ENCODE data around the gene AGRN. TPM values are rescaled to one million over a fixed set of nuclear protein-coding genes. Genes with fewer than 3 reads are reported as not detected.
A peak's percentile ranks its signal among the peaks of the same experiment; 100 is the strongest.
"Not testable (repeated sequence)": the region's sequence is repeated elsewhere in the genome, so short reads cannot be mapped to it uniquely, and the experiment has no call there.

Gene AGRN
- polyA plus RNA-seq, 3 donors: 188 to 295 (median 282) TPM

DNA sequence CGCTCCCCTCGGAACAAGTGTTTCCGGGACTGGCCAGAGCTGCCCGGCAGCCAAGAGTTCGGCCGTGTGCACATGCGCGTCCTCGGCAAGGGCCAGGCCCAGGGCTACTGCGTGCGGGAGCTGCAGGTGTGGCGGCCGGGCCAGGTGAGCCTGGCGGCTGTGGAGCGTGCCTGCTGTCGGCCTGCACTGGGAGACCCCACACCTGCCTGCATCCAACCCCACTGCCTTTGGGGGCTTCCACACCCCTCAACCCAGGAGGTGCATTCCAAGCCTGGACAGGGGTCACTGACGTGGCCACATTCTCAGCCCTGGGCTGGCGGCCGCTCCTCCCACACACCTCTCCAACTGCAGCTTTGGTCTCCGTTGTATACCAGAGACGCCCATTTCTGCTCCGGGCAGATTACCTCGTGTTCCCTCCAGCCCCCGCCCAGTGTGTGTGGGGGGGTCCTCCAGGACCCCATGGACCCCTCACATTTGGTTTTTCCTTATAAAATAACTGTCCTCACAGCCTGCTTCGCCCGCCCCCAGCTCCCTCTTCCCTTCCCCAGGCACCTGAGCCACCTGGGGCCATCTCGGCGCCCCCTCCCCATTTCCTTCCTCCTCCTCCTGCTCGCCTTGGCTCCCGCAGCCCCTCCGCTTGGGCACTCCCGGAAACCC lies 48.1 kb downstream of the AGRN start:
- no peak for DNase-seq (ENCODE audit: extremely low read depth in 1 of 11, low read depth in 9 of 11, low spot score in 4 of 11)

GRCh38 chr1:1068517-1069055 lies 48.7 kb downstream of the AGRN start:
- DNase-seq (ENCODE audit: extremely low read depth in 1 of 11, low read depth in 9 of 11, low spot score in 4 of 11): no peak

DNA sequence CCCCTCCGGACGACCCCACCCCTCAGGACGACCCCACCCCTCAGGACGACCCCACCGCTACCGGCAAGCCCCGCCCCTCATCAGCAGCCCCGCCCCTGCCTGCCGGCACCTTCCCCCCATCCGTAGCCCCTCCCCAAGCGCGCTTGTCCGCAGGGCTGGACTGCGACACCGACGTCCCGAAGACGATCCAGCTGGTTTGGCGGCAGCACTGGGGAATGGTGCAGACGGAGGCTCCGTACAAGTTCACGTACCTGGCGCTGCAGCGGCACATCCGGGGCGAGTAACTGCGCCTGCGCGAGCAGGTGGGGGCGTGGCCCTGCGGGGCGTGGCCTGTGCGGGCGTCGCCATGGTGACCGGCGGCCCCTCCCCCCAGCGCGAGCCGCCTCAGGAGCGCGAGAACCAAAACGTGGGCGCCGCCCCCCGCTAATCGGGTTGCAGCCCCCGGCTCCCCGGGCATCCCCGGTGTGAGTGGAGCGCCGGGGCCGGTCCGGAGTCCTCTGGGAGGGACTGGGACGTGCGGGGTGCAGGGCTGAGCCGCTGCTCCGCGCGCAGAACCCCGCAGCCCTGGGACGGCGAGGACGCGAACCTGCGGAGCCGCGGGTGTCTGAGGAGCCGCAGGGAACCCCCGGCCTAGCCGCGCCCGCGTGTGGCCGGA lies 49.3 kb downstream of the AGRN start:
- peak in 2 of 11 donors; percentile 51 to 57 for DNase-seq (ENCODE audit: extremely low read depth in 1 of 11, low read depth in 9 of 11, low spot score in 4 of 11)

GRCh38 chr1:1069711-1070676 lies 50.1 kb downstream of the AGRN start:
- DNase-seq (ENCODE audit: extremely low read depth in 1 of 11, low read depth in 9 of 11, low spot score in 4 of 11): no peak

DNA sequence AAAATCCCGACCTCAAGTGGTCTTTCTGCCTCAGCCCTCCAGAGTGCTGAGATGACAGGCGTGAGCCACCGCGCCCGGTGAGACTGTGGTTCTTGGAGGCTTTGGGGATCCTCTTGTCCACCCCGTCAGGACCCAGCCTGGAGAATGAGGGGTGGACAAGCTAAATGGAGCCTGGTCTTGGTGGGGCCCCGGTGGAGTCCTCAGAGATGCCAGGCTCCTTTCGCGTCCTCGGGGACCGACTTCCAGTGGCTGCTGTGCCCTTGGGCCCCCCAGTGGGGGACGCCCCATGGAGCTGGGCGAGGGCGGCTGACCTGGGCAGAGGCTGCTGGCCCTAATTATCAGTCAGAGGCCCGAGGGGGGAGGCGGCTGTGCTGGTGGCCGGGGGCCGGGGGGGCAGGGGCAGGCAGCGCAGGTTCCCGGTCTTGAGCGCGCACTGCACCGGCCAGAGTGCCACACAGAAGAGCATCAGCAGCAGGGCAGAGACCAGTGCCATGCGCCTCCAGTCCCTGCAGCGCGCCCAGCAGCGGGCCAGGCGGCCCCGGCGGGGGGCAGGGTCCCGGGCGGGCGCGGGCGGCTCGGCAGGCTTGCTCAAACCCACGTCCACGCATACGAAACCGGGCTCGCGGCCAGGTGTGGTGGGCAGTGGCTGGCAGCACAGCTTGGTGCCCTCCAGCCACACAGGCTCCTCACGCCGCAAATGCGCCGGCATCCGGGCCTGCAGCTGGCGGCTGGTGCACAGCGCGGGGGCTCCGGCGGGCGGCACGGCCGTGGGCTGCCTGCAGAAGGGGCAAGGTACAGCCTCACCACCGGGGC lies 51.8 kb downstream of the AGRN start:
- no peak for DNase-seq (ENCODE audit: extremely low read depth in 1 of 11, low read depth in 9 of 11, low spot score in 4 of 11)

DNA sequence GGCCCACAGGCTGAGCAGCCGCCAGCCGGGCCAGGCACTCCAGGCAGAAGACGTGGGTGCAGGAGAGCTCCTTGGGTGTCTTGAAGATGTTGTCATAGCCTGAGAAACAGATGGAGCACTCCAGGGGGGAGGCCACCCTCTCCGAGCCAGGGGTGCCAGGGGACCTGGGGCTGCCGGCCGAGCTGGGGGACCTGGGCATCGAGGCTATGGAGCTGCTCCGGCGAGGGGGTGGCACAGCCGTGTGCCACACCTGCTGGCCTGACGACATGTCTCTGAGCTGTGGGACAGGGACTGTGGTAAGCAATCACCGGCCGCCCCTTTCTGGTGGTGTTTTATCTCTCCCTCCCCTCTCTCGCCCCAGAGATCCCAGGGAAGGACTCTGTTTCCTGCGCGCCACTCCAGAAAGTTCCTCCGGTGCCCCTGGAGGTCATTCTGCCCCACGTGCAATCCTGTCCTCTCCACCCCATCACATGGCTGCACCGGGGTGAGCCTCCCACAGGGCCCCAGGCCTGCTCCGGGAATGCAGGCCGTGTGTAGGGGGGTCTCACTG lies 52.5 kb downstream of the AGRN start:
- no peak for DNase-seq (ENCODE audit: extremely low read depth in 1 of 11, low read depth in 9 of 11, low spot score in 4 of 11)

- no peak for DNase-seq (ENCODE audit: extremely low read depth in 1 of 11, low read depth in 9 of 11, low spot score in 4 of 11)
These were observed 53.2 kb downstream of the AGRN start for GRCh38 chr1:1072849-1073742.

DNA sequence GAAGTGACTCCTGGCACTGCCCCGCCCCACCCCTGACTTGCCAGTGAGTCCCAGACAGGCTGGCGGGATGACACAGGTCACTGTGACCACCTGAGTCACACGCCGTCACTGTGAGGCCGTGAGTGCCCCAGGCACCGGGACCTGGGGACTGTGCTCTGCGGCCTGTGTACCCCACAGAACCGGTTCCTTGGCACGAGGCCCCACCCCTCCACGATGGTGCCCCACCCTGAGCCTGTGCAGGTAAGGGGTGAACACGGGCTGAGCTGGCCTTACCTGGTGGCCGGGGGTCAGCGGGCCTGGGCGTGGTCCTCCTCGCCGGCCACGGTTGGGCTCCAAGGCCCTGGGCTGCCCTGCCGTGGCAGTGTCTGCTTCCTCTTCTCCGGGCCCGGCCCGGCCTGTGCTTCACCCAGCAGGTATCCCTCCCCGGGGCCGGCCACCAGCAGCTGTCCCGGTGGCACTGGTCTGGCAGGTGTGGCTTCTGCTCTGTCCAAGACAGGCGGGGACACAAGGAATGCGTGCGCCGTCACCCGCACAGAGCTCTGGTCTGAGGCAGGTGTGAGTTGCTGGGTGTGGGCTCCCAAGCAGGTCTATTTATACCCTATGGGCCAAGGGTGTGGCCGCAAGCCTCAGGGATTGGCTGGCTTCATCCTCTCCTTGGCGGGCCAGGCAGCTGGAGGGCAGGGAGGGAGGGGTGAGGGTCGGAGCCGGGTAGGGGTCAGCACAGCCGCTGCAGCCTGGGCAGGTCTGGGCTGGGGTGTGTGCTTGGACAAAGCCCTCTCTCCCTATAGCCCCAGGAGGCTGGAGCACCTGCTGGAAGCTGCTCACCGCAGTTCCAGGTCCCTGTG lies 54.0 kb downstream of the AGRN start, which contains the start of gene RNF223:
Gene RNF223 (minus strand): TSS at position 564 of the 845 bp plus-strand sequence. CDS start 1,740 bp downstream, outside the sequence.
- DNase-seq (ENCODE audit: extremely low read depth in 1 of 11, low read depth in 9 of 11, low spot score in 4 of 11): no peak

DNA sequence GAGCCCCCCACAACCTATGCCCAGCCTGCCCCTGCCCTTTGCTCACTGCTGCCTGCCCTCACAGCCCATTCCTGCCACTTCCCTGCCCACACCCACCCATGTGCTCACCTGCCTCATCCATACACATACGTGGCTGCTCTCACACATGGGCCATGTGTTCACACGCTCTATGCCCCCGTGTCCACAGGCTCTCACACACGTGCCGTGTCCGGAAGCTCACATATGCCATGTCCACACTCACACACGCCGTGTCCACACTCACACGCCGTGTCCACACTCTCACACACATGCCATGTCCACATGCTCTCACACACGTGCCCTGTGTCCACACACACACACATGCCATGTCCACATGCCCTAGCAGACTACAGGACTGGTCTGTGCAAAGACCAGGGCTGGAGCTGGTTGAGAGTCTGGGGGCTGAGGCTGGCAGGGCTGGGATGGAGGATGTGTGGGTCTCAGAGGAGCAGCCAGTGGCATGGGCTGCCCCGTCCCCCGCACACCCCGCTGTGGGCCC lies 54.8 kb downstream of the AGRN start:
- no peak for DNase-seq (ENCODE audit: extremely low read depth in 1 of 11, low read depth in 9 of 11, low spot score in 4 of 11)

GRCh38 chr1:1075148-1075935 lies 55.4 kb downstream of the AGRN start:
- DNase-seq (ENCODE audit: extremely low read depth in 1 of 11, low read depth in 9 of 11, low spot score in 4 of 11): no peak

GRCh38 chr1:1077396-1077795 lies 57.5 kb downstream of the AGRN start:
- DNase-seq (ENCODE audit: extremely low read depth in 1 of 11, low read depth in 9 of 11, low spot score in 4 of 11): not testable (repeated sequence)

DNA sequence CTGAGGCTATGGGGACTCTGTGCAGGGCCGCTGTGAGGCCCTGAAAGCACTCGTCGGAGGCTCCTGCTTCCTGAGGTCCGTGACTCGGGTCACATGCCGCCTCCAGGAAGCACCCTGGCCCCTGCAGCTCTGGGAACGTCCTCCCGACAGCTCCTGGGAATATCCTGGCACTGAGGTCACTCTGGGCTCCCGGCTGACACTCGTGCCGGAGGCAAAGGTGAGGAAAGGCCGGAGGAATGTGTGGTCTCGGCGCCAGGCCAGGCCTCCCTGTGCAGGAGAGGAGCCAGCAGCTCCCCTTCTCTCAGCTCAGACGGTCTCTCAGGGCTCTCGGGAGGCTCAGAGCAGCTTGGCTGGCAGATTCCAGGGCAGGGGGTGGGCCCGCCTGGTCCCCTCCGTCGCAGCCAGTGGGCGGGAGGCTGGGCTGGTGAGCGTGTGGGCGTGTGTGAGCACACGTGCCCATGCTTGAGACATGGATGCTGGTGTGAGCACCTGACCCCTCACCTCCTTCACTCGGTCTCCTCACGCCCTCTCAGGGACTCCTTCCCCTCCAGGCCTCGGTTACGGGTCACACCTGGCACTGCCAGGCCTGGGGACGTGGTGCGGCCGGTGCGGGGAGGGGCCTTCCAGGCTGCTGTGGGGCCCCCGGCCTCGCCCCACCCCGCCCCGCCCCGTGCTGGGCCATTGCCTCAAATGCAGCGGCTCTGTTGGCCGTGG lies 59.6 kb downstream of the AGRN start:
- peak in 3 of 11 donors; percentile 49 to 54 (median 51) for DNase-seq (ENCODE audit: extremely low read depth in 1 of 11, low read depth in 9 of 11, low spot score in 4 of 11)

DNA sequence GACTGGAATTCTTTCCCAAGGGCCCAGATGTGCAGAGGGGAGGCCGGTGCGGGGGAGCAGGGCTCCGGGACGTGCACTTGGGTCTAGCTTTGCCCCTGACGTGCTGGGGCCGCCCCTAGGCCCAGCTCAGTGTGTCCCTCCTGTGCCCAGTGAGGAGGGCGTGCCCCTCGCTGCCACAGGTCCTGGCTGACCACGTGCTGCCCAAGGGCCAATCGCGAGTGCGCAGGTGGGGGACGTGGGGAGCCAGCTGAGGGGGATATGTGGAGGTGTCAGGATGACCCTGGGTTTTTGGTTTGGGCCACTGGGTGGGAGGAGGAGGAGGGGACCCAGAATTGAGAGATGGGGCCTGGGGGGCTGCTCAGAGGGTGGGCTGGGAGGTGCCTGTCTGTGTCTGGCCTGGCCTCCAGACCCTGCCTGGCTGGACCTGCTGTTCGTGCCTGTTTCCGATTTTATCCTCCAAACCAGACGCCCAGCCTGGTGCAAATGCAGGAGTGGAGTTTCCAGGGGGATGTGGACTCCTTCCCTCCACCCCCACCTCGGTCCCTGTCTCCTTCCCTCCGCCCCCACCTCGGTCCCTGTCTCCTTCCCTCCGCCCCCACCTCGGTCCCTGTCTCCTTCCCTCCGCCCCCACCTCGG lies 60.3 kb downstream of the AGRN start:
- peak in 4 of 11 donors; percentile 45 to 72 (median 58) for DNase-seq (ENCODE audit: extremely low read depth in 1 of 11, low read depth in 9 of 11, low spot score in 4 of 11)

DNA sequence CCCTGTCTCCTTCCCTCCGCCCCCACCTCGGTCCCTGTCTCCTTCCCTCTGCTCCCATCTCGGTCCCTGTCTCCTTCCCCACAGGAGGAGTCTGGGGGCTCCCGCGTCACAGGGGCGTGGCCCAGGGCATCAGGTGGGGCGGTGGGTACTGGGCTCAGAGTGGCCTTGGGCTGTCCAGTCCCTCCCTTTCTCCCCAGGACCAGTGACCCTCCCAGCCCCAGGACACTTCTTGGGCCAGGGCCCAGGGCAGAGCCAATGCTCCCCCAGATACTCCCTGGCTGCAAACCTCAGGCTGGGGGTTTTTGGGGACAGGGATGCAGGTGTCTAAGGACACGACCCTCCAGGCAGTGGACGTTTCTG lies 61.0 kb downstream of the AGRN start:
- no peak for DNase-seq (ENCODE audit: extremely low read depth in 1 of 11, low read depth in 9 of 11, low spot score in 4 of 11)
